Trophoblast cell (in vitro differentiated cells and primary cell): ENCODE data around the gene MBD3L4.
A peak's percentile ranks its signal among the peaks of the same experiment; 100 is the strongest.

Experiments used
- DNase-seq, 2 donors: peaks; one replicate each; pipeline ENCODE4 v3.0.0-alpha.2; 2016
- H2AFZ ChIP-seq: 2 replicates; pipeline ENCODE4 v1.6.1; 2013; ENCODE audit warnings: low read length, moderate library complexity, mild to moderate bottlenecking; ENCODE audit not compliant: insufficient read depth, poor library complexity
- H2AK5ac ChIP-seq: 2 replicates; pipeline ENCODE4 v1.6.1; 2013; ENCODE audit warnings: mild to moderate bottlenecking, low read length
- H2BK120ac ChIP-seq: 2 replicates; pipeline ENCODE4 v1.6.1; 2013; ENCODE audit warnings: low read length, mild to moderate bottlenecking, moderate library complexity; ENCODE audit not compliant: insufficient read depth, poor library complexity
- H2BK12ac ChIP-seq: 2 replicates; pipeline ENCODE4 v1.6.1; 2013; ENCODE audit warnings: mild to moderate bottlenecking, low read length, moderate library complexity
- H2BK5ac ChIP-seq: 2 replicates; pipeline ENCODE4 v1.6.1; 2013; ENCODE audit warnings: low read length, low read depth, moderate library complexity, mild to moderate bottlenecking; ENCODE audit not compliant: poor library complexity
- H3K14ac ChIP-seq: 2 replicates; pipeline ENCODE4 v1.6.1; 2013; ENCODE audit warnings: mild to moderate bottlenecking, low read length
- H3K18ac ChIP-seq: 2 replicates; pipeline ENCODE4 v1.6.1; 2013; ENCODE audit warnings: mild to moderate bottlenecking, low read length
- H3K23ac ChIP-seq: 2 replicates; pipeline ENCODE4 v1.6.1; 2013; ENCODE audit warnings: low read length
- H3K27ac ChIP-seq: 2 replicates; pipeline ENCODE4 v1.5.1; 2013; ENCODE audit warnings: low read depth, mild to moderate bottlenecking, inconsistent platforms, low read length, moderate library complexity
- H3K27me3 ChIP-seq: 2 replicates; pipeline ENCODE4 v1.6.1; 2013; ENCODE audit warnings: inconsistent platforms, mild to moderate bottlenecking, low read length, moderate library complexity; ENCODE audit not compliant: insufficient read depth
- H3K36me3 ChIP-seq, 2 experiments: 1 replicate in 1 of 2; 2 replicates in 1 of 2; pipeline ENCODE4 v1.6.1; 2013; ENCODE audit warnings: low read length in 2 of 2, mild to moderate bottlenecking in 2 of 2, moderate library complexity in 1 of 2; ENCODE audit not compliant: insufficient read depth in 2 of 2, control insufficient read depth in 1 of 2
- H3K4ac ChIP-seq: 2 replicates; pipeline ENCODE4 v1.6.1; 2013; ENCODE audit warnings: low read depth, mild to moderate bottlenecking, low read length, moderate library complexity
- H3K4me1 ChIP-seq, 2 experiments: 1 replicate in 1 of 2; 2 replicates in 1 of 2; pipeline ENCODE4 v1.6.1; 2013; ENCODE audit warnings: low read length in 2 of 2, mild to moderate bottlenecking in 2 of 2, moderate library complexity in 1 of 2; ENCODE audit not compliant: insufficient read depth in 2 of 2, control insufficient read depth in 1 of 2
- H3K4me2 ChIP-seq: 2 replicates; pipeline ENCODE4 v1.6.1; 2013; ENCODE audit warnings: inconsistent platforms, mild to moderate bottlenecking, low read length, moderate library complexity
- H3K4me3 ChIP-seq: 2 replicates; pipeline ENCODE4 v1.5.1; 2013; ENCODE audit warnings: mild to moderate bottlenecking, low read depth, low read length, inconsistent platforms
- H3K79me1 ChIP-seq: one replicate; pipeline ENCODE4 v1.6.1; 2013; ENCODE audit warnings: low read length
- H3K79me2 ChIP-seq: 2 replicates; pipeline ENCODE4 v1.6.1; 2013; ENCODE audit warnings: low read length, mild to moderate bottlenecking; ENCODE audit not compliant: control insufficient read depth, insufficient read depth, poor library complexity
- H3K9ac ChIP-seq: 2 replicates; pipeline ENCODE4 v1.6.1; 2013; ENCODE audit warnings: mild to moderate bottlenecking, low read length
- H3K9me3 ChIP-seq: 2 replicates; pipeline ENCODE4 v1.6.1; 2013; ENCODE audit warnings: low read depth, mild to moderate bottlenecking, control low read depth, inconsistent platforms, low read length; ENCODE audit not compliant: insufficient read depth
- H4K12ac ChIP-seq: 2 replicates; pipeline ENCODE4 v1.6.1; 2013; ENCODE audit warnings: low read depth, mild to moderate bottlenecking, low read length, moderate library complexity
- H4K8ac ChIP-seq: 2 replicates; pipeline ENCODE4 v1.6.1; 2013; ENCODE audit warnings: low read depth, mild to moderate bottlenecking, low read length, moderate library complexity
- H4K91ac ChIP-seq: one replicate; pipeline ENCODE4 v1.6.1; 2013; ENCODE audit warnings: low read depth, mild to moderate bottlenecking, low read length, moderate library complexity
- WGBS: extraction: QIAGEN DNeasy Blood & Tissue Kit; methylation state at CpG from one replicate; pipeline ENCODE4 v1.1.7; 2013; ENCODE audit warnings: missing lambda C conversion rate; ENCODE audit not compliant: insufficient read length, insufficient coverage; ENCODE audit errors: extremely low coverage; 5-methylcytosine and 5-hydroxymethylcytosine counted together

The MBD3L4 gene

DNA sequence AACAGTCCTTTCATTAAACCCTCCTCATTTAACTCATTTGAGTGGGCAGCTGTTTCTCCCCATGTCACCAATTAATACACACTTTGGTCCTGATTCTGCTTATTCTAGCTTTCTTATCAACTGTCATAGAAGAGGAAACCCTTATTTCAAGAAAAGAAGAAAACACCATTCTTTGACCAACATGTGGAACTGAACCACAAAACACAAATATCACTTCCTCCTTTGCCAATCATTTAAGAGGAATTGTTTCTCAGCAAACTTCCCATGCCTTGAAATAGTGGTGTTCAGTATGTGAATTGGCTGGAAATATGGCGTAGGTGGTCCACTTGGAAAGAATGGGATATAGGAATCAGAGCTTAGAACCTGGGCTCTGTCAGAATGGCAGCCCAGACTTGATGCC lies 39.2 kb downstream of the MBD3L4 start:
- no peaks in the 10 kb centered on the region for H3K36me3 ChIP-seq
- no peak overlapping the region for H3K4me3 ChIP-seq
- no peak overlapping the region for H2AFZ ChIP-seq
- no peak overlapping the region for H2AK5ac ChIP-seq
- H3K18ac ChIP-seq = no peak overlapping the region
- H3K4me2 ChIP-seq = no peak overlapping the region
- H3K4me1 ChIP-seq = no peaks in the 10 kb centered on the region
- no peak overlapping the region for H4K91ac ChIP-seq
- no peak overlapping the region for H2BK12ac ChIP-seq
- no peak overlapping the region for H4K12ac ChIP-seq
- H2BK5ac ChIP-seq = no peak overlapping the region
- no peak overlapping the region for H3K4ac ChIP-seq
- H3K14ac ChIP-seq = no peak overlapping the region
- no peak overlapping the region for H3K23ac ChIP-seq
- H3K27ac ChIP-seq = no peak overlapping the region
- H3K9me3 ChIP-seq = peaks cover 16% of the 10 kb centered on the region
- WGBS = no CpG with 5 or more reads among the region's 1 CpG
- no peak overlapping the region for H3K9ac ChIP-seq
- no peak overlapping the region for H4K8ac ChIP-seq
- no peaks in the 10 kb centered on the region for H3K27me3 ChIP-seq
- H2BK120ac ChIP-seq = no peak overlapping the region
- H3K79me1 ChIP-seq = no peaks in the 10 kb centered on the region
- peak in 1 of 2 donors; percentile 2 for DNase-seq
- no peaks in the 10 kb centered on the region for H3K79me2 ChIP-seq

DNA sequence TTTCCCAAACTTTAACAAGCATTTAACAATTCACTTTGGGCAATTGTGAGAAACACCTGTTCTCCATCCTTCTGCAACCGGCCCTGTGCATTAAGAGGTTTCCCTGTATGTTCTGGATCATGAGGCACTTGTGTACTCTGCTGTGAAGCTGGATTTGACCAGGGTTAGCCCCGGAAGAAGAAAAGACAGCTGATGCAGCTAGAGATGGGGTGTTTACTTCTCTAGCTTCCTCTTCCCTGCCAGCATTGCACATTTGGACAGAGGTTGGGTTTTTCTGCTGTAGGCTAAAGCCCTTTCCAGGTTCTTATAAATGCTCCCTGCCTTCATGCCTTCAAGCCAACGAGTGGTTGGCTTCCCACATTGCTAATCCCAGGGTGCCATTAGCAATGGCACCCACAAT lies 39.6 kb downstream of the MBD3L4 start:
- no peak overlapping the region for H3K4me3 ChIP-seq
- no peak overlapping the region for H2BK5ac ChIP-seq
- no peak overlapping the region for H3K18ac ChIP-seq
- no peak overlapping the region for H3K14ac ChIP-seq
- no peak overlapping the region for H3K27ac ChIP-seq
- no peak overlapping the region for H3K4ac ChIP-seq
- no peaks in the 10 kb centered on the region for H3K4me1 ChIP-seq
- H2BK120ac ChIP-seq = no peak overlapping the region
- H3K27me3 ChIP-seq = no peaks in the 10 kb centered on the region
- H3K36me3 ChIP-seq = no peaks in the 10 kb centered on the region
- H3K9me3 ChIP-seq = peaks cover 20% of the 10 kb centered on the region
- no peak for DNase-seq
- H3K79me2 ChIP-seq = no peaks in the 10 kb centered on the region
- no peak overlapping the region for H4K8ac ChIP-seq
- H3K4me2 ChIP-seq = no peak overlapping the region
- no peak overlapping the region for H3K9ac ChIP-seq
- H2BK12ac ChIP-seq = no peak overlapping the region
- no peak overlapping the region for H2AFZ ChIP-seq
- H4K91ac ChIP-seq = no peak overlapping the region
- H4K12ac ChIP-seq = no peak overlapping the region
- H3K79me1 ChIP-seq = no peaks in the 10 kb centered on the region
- WGBS = no CpG with 5 or more reads among the region's 3 CpGs
- H3K23ac ChIP-seq = no peak overlapping the region
- no peak overlapping the region for H2AK5ac ChIP-seq

DNA sequence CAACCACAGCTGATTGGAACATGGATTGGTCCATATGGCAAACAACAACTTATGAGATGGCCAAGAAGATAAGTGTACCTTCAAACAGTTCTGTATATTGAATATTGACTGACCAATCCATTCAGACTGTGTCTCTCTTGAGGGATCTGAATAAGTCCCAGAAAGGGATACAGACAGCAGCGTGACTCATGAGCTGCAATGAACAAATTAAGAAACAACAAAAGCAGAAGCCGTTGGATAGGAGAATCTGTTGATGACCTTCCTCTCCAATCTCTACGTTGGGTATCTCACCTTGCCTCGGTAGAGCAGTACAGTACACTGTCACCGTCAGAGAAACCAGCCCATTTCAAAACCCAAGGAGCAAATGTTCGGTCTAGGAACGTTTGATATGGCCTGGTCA lies 40.0 kb downstream of the MBD3L4 start:
- Histone ChIP-seq H2BK5ac (no peak overlapping the region), H4K12ac (no peak overlapping the region), H3K18ac (no peak overlapping the region), H3K27me3 (no peaks in the 10 kb centered on the region), H3K36me3 (no peaks in the 10 kb centered on the region), H2AFZ (no peak overlapping the region), H3K79me1 (no peaks in the 10 kb centered on the region), H2BK12ac (no peak overlapping the region), H3K9me3 (peaks cover 20% of the 10 kb centered on the region), H4K91ac (no peak overlapping the region), H3K27ac (no peak overlapping the region), H3K23ac (no peak overlapping the region), H4K8ac (no peak overlapping the region), H3K4me2 (no peak overlapping the region), H3K9ac (no peak overlapping the region), H2BK120ac (no peak overlapping the region), H3K4me3 (no peak overlapping the region), H3K4ac (no peak overlapping the region), H3K14ac (no peak overlapping the region), H2AK5ac (no peak overlapping the region), H3K79me2 (no peaks in the 10 kb centered on the region), H3K4me1 (no peaks in the 10 kb centered on the region)
- peak in 1 of 2 donors; percentile 3 for DNase-seq
- WGBS = no CpG with 5 or more reads among the region's 7 CpGs

DNA sequence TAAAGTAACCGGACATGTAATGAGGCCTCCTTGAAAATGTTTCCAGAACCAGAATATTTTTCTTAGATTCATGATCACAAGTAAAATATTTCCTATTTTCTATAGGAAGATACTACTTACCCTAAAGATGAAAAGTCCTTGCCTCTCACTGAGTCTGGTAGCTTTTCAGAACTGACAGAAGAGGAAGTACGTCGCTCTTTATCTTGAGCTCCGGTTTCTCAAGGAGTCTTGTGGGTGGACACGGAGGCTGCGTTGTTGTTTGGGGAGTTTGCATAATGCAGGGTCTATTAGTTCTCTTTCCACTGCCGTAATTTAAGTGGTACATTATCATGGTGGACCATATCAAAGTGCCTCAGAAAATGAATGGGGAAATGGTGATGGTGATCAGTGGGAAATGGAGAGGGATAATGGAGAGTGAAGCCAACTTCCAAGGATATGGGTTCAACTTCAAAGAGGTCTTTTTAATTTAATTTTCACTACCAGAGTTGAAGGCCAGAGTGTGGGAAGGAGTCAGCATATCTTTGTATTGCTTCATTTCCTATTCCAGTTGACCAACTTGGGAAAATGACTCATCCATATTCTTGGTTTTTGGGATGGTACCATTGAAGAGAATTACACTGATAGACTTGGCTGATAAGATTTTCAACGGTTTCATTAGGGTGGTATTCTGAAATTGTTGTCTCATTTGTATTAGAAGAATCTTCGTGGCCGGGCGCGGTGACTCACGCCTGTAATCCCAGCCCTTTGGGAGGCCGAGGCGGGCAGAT lies 42.1 kb downstream of the MBD3L4 start:
- Histone ChIP-seq H3K79me2 (no peaks in the 10 kb centered on the region), H3K9ac (no peak overlapping the region), H3K9me3 (peaks cover 25% of the 10 kb centered on the region), H3K4me2 (no peak overlapping the region), H3K27me3 (no peaks in the 10 kb centered on the region), H2AFZ (no peak overlapping the region), H3K4me1 (no peaks in the 10 kb centered on the region), H3K27ac (no peak overlapping the region), H4K8ac (no peak overlapping the region), H3K36me3 (no peaks in the 10 kb centered on the region), H3K4ac (no peak overlapping the region), H2BK5ac (no peak overlapping the region), H4K91ac (no peak overlapping the region), H3K4me3 (no peak overlapping the region), H3K14ac (no peak overlapping the region), H3K79me1 (no peaks in the 10 kb centered on the region), H2AK5ac (no peak overlapping the region), H2BK120ac (no peak overlapping the region), H2BK12ac (no peak overlapping the region), H3K23ac (no peak overlapping the region), H3K18ac (no peak overlapping the region), H4K12ac (no peak overlapping the region)
- no CpG with 5 or more reads among the region's 15 CpGs for WGBS
- DNase-seq = peak in 1 of 2 donors; percentile 45
